Measurements from ENCODE around the gene TTLL11. TPM values are rescaled to one million over a fixed set of nuclear protein-coding genes. Genes with fewer than 3 reads are reported as not detected.
A peak's percentile ranks its signal among the peaks of the same experiment; 100 is the strongest.

Gene TTLL11
- total and polyA plus RNA-seq, 8 donors = 5.4 to 11.6 (median 9.5) TPM

DNA sequence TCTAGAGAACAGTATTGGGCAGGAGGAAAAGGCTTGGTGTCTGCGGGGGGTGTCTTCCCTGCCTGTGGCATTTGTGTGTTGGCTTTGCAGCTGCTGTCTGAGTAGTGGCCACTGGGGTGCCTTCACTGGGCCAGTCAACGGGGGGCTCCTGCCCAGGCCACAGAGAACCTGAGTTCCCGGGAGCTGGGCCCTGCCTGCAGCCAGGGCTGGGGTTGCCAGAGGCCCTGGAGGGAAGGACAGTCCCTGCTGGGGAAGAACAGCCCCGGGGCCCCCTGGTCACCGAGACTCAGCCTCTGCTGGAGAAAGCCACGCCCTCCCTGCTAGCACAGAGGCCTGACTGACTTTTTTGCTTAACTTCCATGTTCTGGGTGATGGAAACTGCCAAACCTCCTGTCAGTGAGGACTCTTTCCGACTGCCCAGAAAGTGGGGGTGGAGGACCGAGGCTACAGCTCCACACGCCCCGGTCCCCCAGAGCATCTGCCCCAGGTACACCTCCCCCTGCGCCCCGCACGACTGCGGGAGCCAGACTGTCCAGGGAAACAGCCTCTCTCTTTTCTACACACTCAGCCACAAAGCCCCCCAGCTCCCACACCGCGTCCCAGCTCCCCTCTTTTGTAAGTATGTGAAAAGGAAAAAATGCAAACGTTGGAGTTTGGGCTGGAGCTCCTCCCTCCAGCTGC lies 308.2 kb downstream of the TTLL11 start:
- ATAC-seq (no peak), DNase-seq (peak in 3 of 4 donors; percentile 30 to 61 (median 48))
- Histone ChIP-seq H3K4me3 (no peak overlapping the region), H3K27me3 (no peaks in the 10 kb centered on the region), H3K27ac (no peak overlapping the region), H3K4me1 (no peaks in the 10 kb centered on the region), H3K9me3 (no peaks in the 10 kb centered on the region), H3K36me3 (peaks cover 0 to 47% of the 10 kb centered on the region in 2 donors)
- intact Hi-C loops (cut with DNase I) = no loop called here
- TF ChIP-seq, protein P1, sequence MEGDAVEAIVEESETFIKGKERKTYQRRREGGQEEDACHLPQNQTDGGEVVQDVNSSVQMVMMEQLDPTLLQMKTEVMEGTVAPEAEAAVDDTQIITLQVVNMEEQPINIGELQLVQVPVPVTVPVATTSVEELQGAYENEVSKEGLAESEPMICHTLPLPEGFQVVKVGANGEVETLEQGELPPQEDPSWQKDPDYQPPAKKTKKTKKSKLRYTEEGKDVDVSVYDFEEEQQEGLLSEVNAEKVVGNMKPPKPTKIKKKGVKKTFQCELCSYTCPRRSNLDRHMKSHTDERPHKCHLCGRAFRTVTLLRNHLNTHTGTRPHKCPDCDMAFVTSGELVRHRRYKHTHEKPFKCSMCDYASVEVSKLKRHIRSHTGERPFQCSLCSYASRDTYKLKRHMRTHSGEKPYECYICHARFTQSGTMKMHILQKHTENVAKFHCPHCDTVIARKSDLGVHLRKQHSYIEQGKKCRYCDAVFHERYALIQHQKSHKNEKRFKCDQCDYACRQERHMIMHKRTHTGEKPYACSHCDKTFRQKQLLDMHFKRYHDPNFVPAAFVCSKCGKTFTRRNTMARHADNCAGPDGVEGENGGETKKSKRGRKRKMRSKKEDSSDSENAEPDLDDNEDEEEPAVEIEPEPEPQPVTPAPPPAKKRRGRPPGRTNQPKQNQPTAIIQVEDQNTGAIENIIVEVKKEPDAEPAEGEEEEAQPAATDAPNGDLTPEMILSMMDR (IDR thresholded peaks at IDR 0.05) = no peak

DNA sequence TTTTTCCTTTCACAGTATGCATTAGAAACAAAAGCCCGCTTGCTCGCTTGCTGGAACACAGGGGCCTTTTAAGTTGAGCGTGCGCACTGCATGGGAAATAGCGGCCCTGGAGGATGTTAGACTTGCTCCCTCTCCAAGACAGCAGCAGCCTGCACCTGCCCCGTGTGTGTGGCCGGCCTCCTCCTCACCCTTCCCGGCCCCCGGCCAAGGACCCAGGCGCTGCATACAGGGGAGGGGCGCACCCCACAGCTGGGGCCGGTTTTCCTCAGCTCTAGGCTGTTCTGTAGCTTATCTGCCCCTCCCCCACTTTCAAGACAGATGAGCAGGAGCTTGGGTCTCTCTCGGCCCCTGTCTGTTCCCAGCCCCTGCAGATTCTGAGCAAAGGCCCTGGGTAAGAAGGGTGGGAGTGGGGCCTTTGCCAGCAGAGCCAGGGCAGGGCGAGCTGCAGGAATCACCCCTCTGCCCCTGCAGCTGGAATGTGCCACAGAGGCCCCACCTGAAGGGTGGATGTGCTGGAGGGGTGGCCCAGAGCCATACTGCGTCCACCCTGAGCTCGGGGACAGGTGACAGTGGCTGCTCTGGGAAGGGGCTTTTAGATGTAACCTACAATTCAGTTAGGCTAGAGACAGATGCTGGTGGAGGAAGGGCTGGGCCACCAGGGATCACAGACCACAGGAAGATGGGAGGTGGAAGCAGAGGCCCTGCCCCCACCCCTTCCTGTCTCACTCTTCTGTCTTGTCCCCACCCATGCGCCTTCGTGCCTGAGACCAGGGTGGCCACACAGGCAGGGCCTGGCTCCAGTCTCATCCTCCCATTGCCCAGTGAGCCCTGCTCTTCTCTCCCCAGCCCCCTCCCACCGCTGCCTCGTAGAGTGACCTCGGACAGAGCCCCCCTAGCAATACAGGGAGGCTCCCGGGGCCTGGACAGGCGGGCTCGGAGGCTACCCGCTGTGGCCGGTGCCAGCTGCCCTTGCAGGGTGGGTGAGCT lies 309.3 kb downstream of the TTLL11 start:
- H3K4me1 ChIP-seq = no peaks in the 10 kb centered on the region
- ATAC-seq = no peak
- no peak overlapping the region for H3K4me3 ChIP-seq
- TF ChIP-seq, protein P1 (IDR thresholded peaks at IDR 0.05) = no peak
- no peaks in the 10 kb centered on the region for H3K27me3 ChIP-seq
- intact Hi-C loops (cut with DNase I) = no loop called here
- no peak overlapping the region for H3K27ac ChIP-seq
- H3K36me3 ChIP-seq = peaks cover 0 to 47% of the 10 kb centered on the region in 2 donors
- DNase-seq = peak in 1 of 4 donors; percentile 74
- H3K9me3 ChIP-seq = no peaks in the 10 kb centered on the region

DNA sequence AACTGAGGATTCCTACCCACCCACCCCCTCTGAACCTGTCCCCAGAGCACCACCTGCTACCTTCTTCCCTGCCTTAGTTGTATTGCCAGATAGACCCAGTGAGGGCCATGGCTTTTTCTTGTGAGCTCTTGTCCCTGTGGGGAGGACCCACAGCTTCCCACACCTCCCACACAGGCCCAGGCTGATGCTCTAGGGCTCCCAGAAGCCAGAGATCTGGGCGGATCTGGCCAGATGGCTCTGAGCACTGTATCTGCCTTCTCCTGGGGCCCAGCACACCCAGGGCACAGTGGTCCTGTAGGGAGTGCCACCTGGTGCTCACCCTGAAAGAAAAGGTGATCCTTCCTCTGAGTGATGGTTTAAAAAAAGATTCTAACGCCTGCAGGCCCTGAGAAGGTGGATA lies 310.0 kb downstream of the TTLL11 start:
- TF ChIP-seq, protein P1 (IDR thresholded peaks at IDR 0.05) = no peak
- Histone ChIP-seq H3K4me3 (no peak overlapping the region), H3K9me3 (no peaks in the 10 kb centered on the region), H3K27me3 (no peaks in the 10 kb centered on the region), H3K4me1 (no peaks in the 10 kb centered on the region), H3K36me3 (peaks cover 0 to 50% of the 10 kb centered on the region in 2 donors), H3K27ac (no peak overlapping the region)
- ATAC-seq (no peak), DNase-seq (no peak)
- intact Hi-C loops (cut with DNase I) = no loop called here

DNA sequence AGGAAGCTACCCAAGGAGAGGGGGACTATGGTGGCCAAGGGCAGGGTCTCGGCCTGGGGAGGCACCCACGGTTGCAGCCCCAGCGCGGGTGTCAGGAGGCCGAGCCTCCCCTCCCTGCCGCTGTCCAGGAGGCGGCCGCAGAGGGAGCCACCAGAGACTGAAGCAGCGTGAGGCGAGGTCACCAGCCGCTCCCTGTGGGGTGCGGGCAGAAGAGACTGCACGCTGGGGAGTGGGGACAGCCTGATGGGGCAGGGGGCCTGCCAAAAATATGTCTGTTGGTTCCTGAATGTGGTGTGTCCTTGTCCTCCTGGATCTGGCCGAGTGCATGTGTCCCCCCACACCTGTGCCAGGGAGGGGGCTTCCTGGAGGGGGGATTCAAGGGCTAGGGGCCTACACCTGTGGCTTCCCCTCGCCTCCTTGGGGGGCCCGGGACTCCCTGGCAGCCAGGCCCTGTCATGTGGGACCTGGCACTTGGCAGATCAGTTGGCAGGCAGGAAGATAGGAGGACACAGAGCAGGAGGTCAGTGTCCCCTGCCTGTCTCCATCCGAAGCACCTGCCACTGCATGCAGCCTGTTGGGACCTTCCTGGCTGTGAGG lies 310.5 kb downstream of the TTLL11 start:
- TF ChIP-seq, protein P1 (IDR thresholded peaks at IDR 0.05) = no peak

More for the DNA sequence above, 310.5 kb downstream of the TTLL11 start:
- H3K4me3 ChIP-seq = no peak overlapping the region
- no peak overlapping the region for H3K27ac ChIP-seq
- no peak for ATAC-seq
- intact Hi-C loops (cut with DNase I) = no loop called here
- H3K4me1 ChIP-seq = no peaks in the 10 kb centered on the region
- H3K9me3 ChIP-seq = no peaks in the 10 kb centered on the region
- DNase-seq = no peak
- H3K27me3 ChIP-seq = no peaks in the 10 kb centered on the region
- H3K36me3 ChIP-seq = peaks cover 0 to 55% of the 10 kb centered on the region in 2 donors
